Amniotic epithelial cell (primary cell): Measurements from ENCODE around the gene ARHGEF17.

Experiments used
- DNase-seq: peaks from one replicate; pipeline ENCODE4 v3.0.0-alpha.2; 2010; ENCODE audit warnings: low read depth

The ARHGEF17 gene

GRCh38 chr11:73395297-73396208 is 87.5 kb downstream of the ARHGEF17 start:
- DNase-seq = no peak

GRCh38 chr11:73396251-73396930 is 88.3 kb downstream of the ARHGEF17 start:
- DNase-seq = no peak

GRCh38 chr11:73396985-73397384 is 88.9 kb downstream of the ARHGEF17 start:
- no peak for DNase-seq

GRCh38 chr11:73397468-73398131 is 89.5 kb downstream of the ARHGEF17 start:
- DNase-seq = no peak

GRCh38 chr11:73398132-73398526 is 90.1 kb downstream of the ARHGEF17 start:
- no peak for DNase-seq

GRCh38 chr11:73398721-73399120 is 90.6 kb downstream of the ARHGEF17 start:
- no peak for DNase-seq

- no peak for DNase-seq
Measured at GRCh38 chr11:73399159-73399590, 91.1 kb downstream of the ARHGEF17 start.

GRCh38 chr11:73399636-73400035 is 91.6 kb downstream of the ARHGEF17 start:
- no peak for DNase-seq

- DNase-seq = no peak
Measured at GRCh38 chr11:73400293-73400692, 92.2 kb downstream of the ARHGEF17 start.

GRCh38 chr11:73401217-73401923 is 93.3 kb downstream of the ARHGEF17 start:
- no peak for DNase-seq

GRCh38 chr11:73401924-73402833 is 94.1 kb downstream of the ARHGEF17 start:
- DNase-seq = no peak

GRCh38 chr11:73402834-73403185 is 94.7 kb downstream of the ARHGEF17 start:
- no peak for DNase-seq

GRCh38 chr11:73403541-73403940 is 95.5 kb downstream of the ARHGEF17 start:
- DNase-seq = no peak

- DNase-seq = peak; percentile 70
Measured at GRCh38 chr11:73404048-73404447, 96.0 kb downstream of the ARHGEF17 start.

GRCh38 chr11:73404506-73405145 is 96.5 kb downstream of the ARHGEF17 start:
- DNase-seq = no peak

- no peak for DNase-seq
Measured at GRCh38 chr11:73405146-73405510, 97.1 kb downstream of the ARHGEF17 start.

GRCh38 chr11:73406131-73406530 is 98.1 kb downstream of the ARHGEF17 start:
- DNase-seq = peak; percentile 42

- no peak for DNase-seq
Measured at GRCh38 chr11:73406619-73407018, 98.5 kb downstream of the ARHGEF17 start.

GRCh38 chr11:73409431-73409830 is 101.4 kb downstream of the ARHGEF17 start:
- no peak for DNase-seq

GRCh38 chr11:73410627-73411026 is 102.6 kb downstream of the ARHGEF17 start:
- no peak for DNase-seq

GRCh38 chr11:73411031-73411430 is 103.0 kb downstream of the ARHGEF17 start:
- DNase-seq = no peak
